H9 (cell line): ENCODE results near the gene CCDC122. TPM values are rescaled to one million over a fixed set of nuclear protein-coding genes. Genes with fewer than 3 reads are reported as not detected.

Source experiments
- DNase-seq: peaks from one replicate; pipeline ENCODE4 v3.0.0-alpha.2; 2017
- H2AFZ ChIP-seq: one replicate; pipeline ENCODE4 v1.6.1; 2013; ENCODE audit warnings: mild to moderate bottlenecking, low read length, control low read depth, moderate library complexity
- H2AK5ac ChIP-seq: 2 replicates; pipeline ENCODE4 v1.6.1; 2013; ENCODE audit warnings: low read length, control low read depth, mixed read lengths; ENCODE audit not compliant: insufficient read length
- H2BK120ac ChIP-seq: one replicate; pipeline ENCODE4 v1.6.1; 2013; ENCODE audit warnings: low read depth, mild to moderate bottlenecking, low read length, control low read depth, inconsistent platforms; ENCODE audit not compliant: poor library complexity, severe bottlenecking
- H2BK12ac ChIP-seq: 2 replicates; pipeline ENCODE4 v1.6.1; 2013; ENCODE audit warnings: low read length, control low read depth, mixed read lengths, low read depth; ENCODE audit not compliant: insufficient read length
- H2BK15ac ChIP-seq: 2 replicates; pipeline ENCODE4 v1.6.1; 2013; ENCODE audit warnings: low read depth, low read length, control low read depth
- H2BK20ac ChIP-seq: one replicate; pipeline ENCODE4 v1.6.1; 2013; ENCODE audit warnings: low read depth, mild to moderate bottlenecking, low read length, control low read depth, inconsistent platforms; ENCODE audit not compliant: poor library complexity, severe bottlenecking
- H2BK5ac ChIP-seq: 2 replicates; pipeline ENCODE4 v1.6.1; 2013; ENCODE audit warnings: low read length, control low read depth, mixed read lengths; ENCODE audit not compliant: insufficient read length
- H3K14ac ChIP-seq: 2 replicates; pipeline ENCODE4 v1.6.1; 2013; ENCODE audit warnings: low read length, control low read depth; ENCODE audit not compliant: insufficient read depth
- H3K18ac ChIP-seq: 2 replicates; pipeline ENCODE4 v1.6.1; 2013; ENCODE audit warnings: low read depth, mild to moderate bottlenecking, mixed read lengths, low read length, control low read depth; ENCODE audit not compliant: insufficient read length
- H3K23ac ChIP-seq: 2 replicates; pipeline ENCODE4 v1.6.1; 2013; ENCODE audit warnings: low read length, control low read depth, mixed read lengths, low read depth; ENCODE audit not compliant: insufficient read length
- H3K23me2 ChIP-seq: 2 replicates; pipeline ENCODE4 v1.6.1; 2013; ENCODE audit warnings: low read depth, mild to moderate bottlenecking, mixed read lengths, low read length, control low read depth; ENCODE audit not compliant: insufficient read length, poor library complexity, severe bottlenecking
- H3K27ac ChIP-seq: 2 replicates; pipeline ENCODE4 v1.5.1; 2013; ENCODE audit warnings: low read length, control low read depth, mixed read lengths, low read depth; ENCODE audit not compliant: insufficient read length
- H3K27me3 ChIP-seq: 2 replicates; pipeline ENCODE4 v1.6.1; 2013; ENCODE audit warnings: low read length, control low read depth, inconsistent platforms; ENCODE audit not compliant: insufficient read depth
- H3K4ac ChIP-seq: 2 replicates; pipeline ENCODE4 v1.6.1; 2013; ENCODE audit warnings: low read depth, mild to moderate bottlenecking, control low read depth, inconsistent platforms, low read length, moderate library complexity
- H3K4me1 ChIP-seq: 2 replicates; pipeline ENCODE4 v1.6.1; 2013; ENCODE audit warnings: low read length, control low read depth, inconsistent platforms; ENCODE audit not compliant: insufficient read depth
- H3K4me2 ChIP-seq: 2 replicates; pipeline ENCODE4 v1.6.1; 2013; ENCODE audit warnings: low read length, control low read depth, mixed read lengths; ENCODE audit not compliant: insufficient read length, insufficient read depth
- H3K56ac ChIP-seq: 2 replicates; pipeline ENCODE4 v1.6.1; 2013; ENCODE audit warnings: low read depth, mild to moderate bottlenecking, mixed read lengths, low read length, control low read depth; ENCODE audit not compliant: insufficient read length
- H3K79me1 ChIP-seq: 2 replicates; pipeline ENCODE4 v1.6.1; 2013; ENCODE audit warnings: low read depth, mild to moderate bottlenecking, moderate library complexity, low read length, control low read depth, inconsistent platforms; ENCODE audit not compliant: insufficient read depth, poor library complexity, severe bottlenecking
- H3K79me2 ChIP-seq: 2 replicates; pipeline ENCODE4 v1.6.1; 2013; ENCODE audit warnings: low read length, control low read depth, inconsistent platforms; ENCODE audit not compliant: insufficient read depth
- H3K9ac ChIP-seq: 2 replicates; pipeline ENCODE4 v1.6.1; 2013; ENCODE audit warnings: low read length, control low read depth, mixed read lengths; ENCODE audit not compliant: insufficient read length; ENCODE audit errors: extremely low read depth
- H3K9me3 ChIP-seq: one replicate; pipeline ENCODE4 v1.6.1; 2013; ENCODE audit warnings: low read depth, low read length, inconsistent platforms; ENCODE audit not compliant: control insufficient read depth
- H3T11ph ChIP-seq: one replicate; pipeline ENCODE4 v1.6.1; 2013; ENCODE audit warnings: mild to moderate bottlenecking, low read length, control low read depth, inconsistent platforms
- H4K20me1 ChIP-seq: one replicate; pipeline ENCODE4 v1.6.1; 2013; ENCODE audit not compliant: control insufficient read depth, insufficient read length, insufficient read depth
- H4K5ac ChIP-seq: 2 replicates; pipeline ENCODE4 v1.6.1; 2013; ENCODE audit warnings: low read depth, mild to moderate bottlenecking, mixed read lengths, low read length, control low read depth; ENCODE audit not compliant: insufficient read length
- H4K8ac ChIP-seq: replicated peaks from 2 replicates; pipeline ENCODE4 v1.6.1; 2013; ENCODE audit warnings: low read length, control low read depth, mixed read lengths, low read depth; ENCODE audit not compliant: insufficient read length
- H4K91ac ChIP-seq: 2 replicates; pipeline ENCODE4 v1.6.1; 2013; ENCODE audit warnings: low read depth, mild to moderate bottlenecking, moderate library complexity, mixed read lengths, low read length, control low read depth; ENCODE audit not compliant: insufficient read length
- H3K27ac Mint-ChIP-seq, 3 experiments: 2 replicates in 2 of 3; 3 replicates in 1 of 3; pipeline ENCODE4 v1.8.0; 2020 to 2021; ENCODE audit warnings: mixed read lengths in 3 of 3, mild to moderate bottlenecking in 1 of 3, moderate library complexity in 1 of 3
- H3K27me3 Mint-ChIP-seq: 2 replicates; pipeline ENCODE4 v1.8.0; 2021; ENCODE audit warnings: low read depth, mild to moderate bottlenecking, moderate library complexity, mixed read lengths
- H3K36me3 Mint-ChIP-seq, 3 experiments: 2 replicates in 2 of 3; 3 replicates in 1 of 3; pipeline ENCODE4 v1.8.0; 2020 to 2021; ENCODE audit warnings: low read depth in 3 of 3, mixed read lengths in 3 of 3; ENCODE audit not compliant: insufficient read depth in 1 of 3
- H3K4me1 Mint-ChIP-seq, 2 experiments: 2 replicates each; pipeline ENCODE4 v1.8.0; 2020; ENCODE audit warnings: mixed read lengths in 2 of 2
- H3K4me3 Mint-ChIP-seq, 2 experiments: 2 replicates in 1 of 2; 3 replicates in 1 of 2; pipeline ENCODE4 v1.8.0; 2020 to 2021; ENCODE audit warnings: mild to moderate bottlenecking in 2 of 2, mixed read lengths in 2 of 2, moderate library complexity in 1 of 2
- H3K9me3 Mint-ChIP-seq, 2 experiments: 2 replicates in 1 of 2; 3 replicates in 1 of 2; pipeline ENCODE4 v1.8.0; 2020; ENCODE audit warnings: mild to moderate bottlenecking in 2 of 2, mixed read lengths in 2 of 2, moderate library complexity in 1 of 2
- CTCF ChIP-seq: fragments of 200-600 bp; sonication (generic); conservative IDR thresholded peaks from 3 replicates; pipeline ENCODE4 v1.8.0; 2021; ENCODE audit warnings: antibody characterized with exemption, mild to moderate bottlenecking
- WGBS: extraction: QIAGEN DNeasy Blood & Tissue Kit; methylation state at CpG from one replicate; pipeline ENCODE4 v1.1.7; 2013; ENCODE audit warnings: missing lambda C conversion rate, low lambda C conversion rate, mixed read lengths; ENCODE audit not compliant: insufficient read length; ENCODE audit errors: extremely low coverage; 5-methylcytosine and 5-hydroxymethylcytosine counted together
- total RNA-seq: library from RNA; stranded (reverse); gene quantifications from 2 replicates; pipeline ENCODE4 v1.2.1, GENCODE V29; 2021

The CCDC122 gene
- total RNA-seq, 1 experiment from 2014 or later, result 5.6 TPM

GRCh38 chr13:43805681-43806128, 73.8 kb downstream of the CCDC122 start:
- H3K56ac ChIP-seq, result no peak overlapping the region
- H4K8ac ChIP-seq, result no peak overlapping the region
- H3K4me1 ChIP-seq, result peaks cover 7% of the 10 kb centered on the region; the same call in 1 of the 2 replicates
- Mint-ChIP-seq H3K4me3 (no peak overlapping the region), H3K4me1 (peaks cover 21 to 33% of the 10 kb centered on the region in 2 experiments), H3K9me3 (0 out of 5 replicates have a peak, but pooled peaks cover 0 to 2% of the 10 kb centered on the region in 2 experiments), H3K27me3 (peaks cover 2% of the 10 kb centered on the region; the same call in 1 of the 2 replicates), H3K36me3 (peaks cover 0 to 4% (median 2%) of the 10 kb centered on the region in 3 experiments; a peak in 3 of 7 replicates), H3K27ac (no peak overlapping the region; a peak in 1 of 7 replicates)
- no peak for DNase-seq
- H3K9me3 ChIP-seq, result no peaks in the 10 kb centered on the region
- peak overlapping the region; percentile 5 for H3K4me2 ChIP-seq
- no peak overlapping the region for H2BK20ac ChIP-seq
- no peak overlapping the region for H2BK12ac ChIP-seq
- no peak overlapping the region for H3K4ac ChIP-seq
- no peak overlapping the region for H3K9ac ChIP-seq
- no peaks in the 10 kb centered on the region for H3K79me1 ChIP-seq
- H2BK5ac ChIP-seq, result no peak overlapping the region
- no peak overlapping the region for H2BK15ac ChIP-seq
- no peaks in the 10 kb centered on the region for H3K23me2 ChIP-seq
- no peak overlapping the region for H2AK5ac ChIP-seq
- no peak overlapping the region for H3T11ph ChIP-seq
- no CpG with 5 or more reads among the region's 6 CpGs for WGBS
- H4K5ac ChIP-seq, result no peak overlapping the region
- H4K91ac ChIP-seq, result no peak overlapping the region
- no peaks in the 10 kb centered on the region for H3K79me2 ChIP-seq
- no peak overlapping the region for H3K14ac ChIP-seq
- H2BK120ac ChIP-seq, result no peak overlapping the region
- H3K27me3 ChIP-seq, result no peaks in the 10 kb centered on the region
- H4K20me1 ChIP-seq, result no peaks in the 10 kb centered on the region
- H3K18ac ChIP-seq, result no peak overlapping the region
- H3K23ac ChIP-seq, result no peak overlapping the region
- TF ChIP-seq CTCF, result no peak
- no peak overlapping the region for H2AFZ ChIP-seq
- H3K27ac ChIP-seq, result no peak overlapping the region
